GM21529 (cell line): Measurements from ENCODE around the gene TACC2.
"Not testable (repeated sequence)": the region's sequence is repeated elsewhere in the genome, so short reads cannot be mapped to it uniquely, and the experiment has no call there.

Source experiments
- ATAC-seq: cut with Tn5 transposase; IDR thresholded peaks from one replicate; pipeline ENCODE4 v1.9.1; 2021; ENCODE audit not compliant: unreplicated experiment

Gene TACC2

GRCh38 chr10:121983852-121984251 lies 5.1 kb upstream of the TACC2 start:
- ATAC-seq = no peak

- ATAC-seq = no peak
Observed at GRCh38 chr10:121984463-121984862, 4.5 kb upstream of the TACC2 start.

- no peak for ATAC-seq
Observed at GRCh38 chr10:121990015-121990677, 1.2 kb downstream of the TACC2 start.

DNA sequence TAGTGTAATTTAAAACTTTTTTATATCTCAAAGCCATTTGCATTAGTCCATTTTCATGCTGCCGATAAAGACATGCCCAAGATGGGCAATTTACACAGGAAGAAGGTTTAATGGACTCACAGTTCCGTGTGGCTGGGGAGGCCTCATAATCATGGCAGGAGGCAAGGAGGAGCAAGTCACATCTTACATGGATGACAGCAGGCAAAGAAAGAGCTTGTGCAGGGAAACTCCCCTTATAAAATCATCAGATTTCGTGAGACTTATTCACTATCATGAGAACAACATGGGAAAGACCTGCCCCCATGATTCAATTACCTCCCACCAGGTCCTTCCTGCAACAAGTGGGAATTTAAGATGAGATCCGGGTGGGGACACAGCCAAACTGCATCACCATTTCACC lies 2.8 kb downstream of the TACC2 start:
- not testable (repeated sequence) for ATAC-seq

GRCh38 chr10:121994429-121994941 lies 5.5 kb downstream of the TACC2 start:
- no peak for ATAC-seq

GRCh38 chr10:121998462-121998861 lies 9.5 kb downstream of the TACC2 start:
- no peak for ATAC-seq

DNA sequence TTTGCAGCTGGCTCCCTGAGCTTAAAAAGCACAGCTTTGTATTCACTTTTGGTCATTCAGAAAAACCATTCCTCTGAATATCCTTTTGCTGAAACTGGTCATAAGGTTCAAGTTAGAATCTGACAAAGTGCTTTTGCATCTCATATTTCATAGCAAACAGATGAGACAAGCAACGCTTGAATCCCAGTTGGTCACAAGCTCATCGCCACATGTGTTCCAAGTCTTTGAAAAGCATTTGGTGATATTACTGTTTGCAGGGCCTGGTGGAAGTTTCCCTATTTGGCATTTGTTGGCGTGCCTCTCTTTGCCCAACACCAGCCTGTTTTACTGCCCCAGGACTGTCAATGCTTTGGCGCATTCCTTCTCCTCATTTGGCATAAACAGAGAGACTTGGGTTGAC lies 10.3 kb downstream of the TACC2 start:
- ATAC-seq = no peak

DNA sequence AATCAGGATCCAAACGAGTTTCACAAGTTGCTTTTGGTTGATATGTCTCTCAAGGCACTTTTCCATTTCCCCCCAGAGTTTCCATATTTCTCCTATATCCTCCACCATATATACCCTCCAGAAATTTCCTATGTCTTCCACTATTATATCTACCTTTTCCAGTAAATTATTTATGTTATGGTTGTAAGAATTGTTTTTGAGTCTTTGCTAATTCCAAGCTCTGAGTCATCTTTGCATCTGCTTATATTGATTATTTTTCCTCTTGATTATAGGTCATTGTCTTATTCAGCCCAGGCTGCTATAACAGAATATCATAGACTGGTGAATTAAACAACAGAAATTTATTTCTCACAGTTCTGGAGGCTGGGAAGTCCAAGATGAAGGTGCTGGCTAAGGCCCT lies 12.7 kb downstream of the TACC2 start:
- ATAC-seq = no peak

DNA sequence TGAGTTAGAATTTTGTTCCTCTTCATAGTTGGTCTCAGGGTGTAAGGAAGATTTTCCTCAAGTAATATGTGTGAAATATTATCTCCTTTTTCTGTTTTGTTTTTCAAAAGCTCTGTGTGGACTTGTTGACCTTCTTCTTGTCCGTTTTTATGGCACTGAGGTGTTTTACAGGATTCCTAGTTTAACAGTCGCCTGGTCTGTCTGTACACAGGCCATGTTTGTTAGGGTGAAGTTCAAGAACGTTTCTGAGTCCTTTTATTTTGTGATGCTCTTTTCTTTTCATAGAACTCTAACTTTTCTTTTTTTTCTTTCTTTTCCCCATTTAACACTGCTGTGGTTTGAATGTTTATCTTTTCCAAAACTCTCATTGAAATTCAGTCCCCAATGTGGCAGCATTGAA lies 18.5 kb downstream of the TACC2 start:
- no peak for ATAC-seq

DNA sequence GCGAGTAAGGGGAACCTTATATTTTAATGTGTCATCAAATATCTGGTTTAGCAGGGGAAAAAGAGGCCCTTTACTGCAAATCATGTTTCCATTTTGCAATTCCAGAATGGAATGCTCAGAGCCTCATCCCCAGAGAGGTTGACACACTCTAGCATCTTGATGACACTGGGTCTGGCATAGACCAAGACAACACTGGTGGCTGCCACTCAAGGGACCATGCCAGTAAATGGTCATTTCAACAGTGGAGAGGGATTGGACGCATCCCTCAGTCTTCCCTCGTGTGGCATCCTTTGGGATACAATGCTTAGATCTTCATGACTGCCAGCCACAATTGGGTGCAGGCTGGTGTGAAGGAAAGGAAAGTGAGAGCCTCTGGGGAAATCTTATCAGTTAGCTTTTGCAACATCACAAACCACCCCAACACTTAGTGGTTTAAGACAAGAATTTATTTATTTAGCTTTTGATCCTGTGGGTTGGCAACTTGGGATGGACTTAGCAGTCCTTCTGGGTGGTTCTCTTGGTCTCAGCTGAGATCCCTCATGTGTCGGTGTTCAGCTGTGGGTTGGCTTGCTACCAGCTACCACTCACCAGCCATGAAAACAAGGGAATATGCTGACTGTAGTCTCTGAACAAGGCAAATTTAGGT lies 21.6 kb downstream of the TACC2 start:
- ATAC-seq = no peak

DNA sequence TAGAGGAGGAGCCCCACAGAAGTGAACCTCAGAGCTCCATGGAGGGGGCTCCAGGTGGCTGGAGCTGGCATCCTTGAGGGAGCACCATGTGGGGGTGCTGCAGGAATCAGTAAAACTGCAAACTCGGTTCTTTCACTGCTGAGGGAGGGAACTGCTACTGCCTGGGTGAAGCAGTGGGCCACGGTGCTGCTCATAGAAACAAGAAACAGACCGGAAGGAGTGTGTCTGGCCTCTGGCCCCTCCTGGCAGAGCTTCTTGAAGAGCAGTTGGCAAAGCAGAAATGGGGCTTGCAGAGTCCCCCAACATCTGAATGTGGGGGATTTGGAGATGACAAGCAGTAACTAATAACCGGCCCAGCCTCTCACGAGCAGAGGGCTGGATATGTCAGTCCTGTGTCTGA lies 23.8 kb downstream of the TACC2 start:
- ATAC-seq = no peak

DNA sequence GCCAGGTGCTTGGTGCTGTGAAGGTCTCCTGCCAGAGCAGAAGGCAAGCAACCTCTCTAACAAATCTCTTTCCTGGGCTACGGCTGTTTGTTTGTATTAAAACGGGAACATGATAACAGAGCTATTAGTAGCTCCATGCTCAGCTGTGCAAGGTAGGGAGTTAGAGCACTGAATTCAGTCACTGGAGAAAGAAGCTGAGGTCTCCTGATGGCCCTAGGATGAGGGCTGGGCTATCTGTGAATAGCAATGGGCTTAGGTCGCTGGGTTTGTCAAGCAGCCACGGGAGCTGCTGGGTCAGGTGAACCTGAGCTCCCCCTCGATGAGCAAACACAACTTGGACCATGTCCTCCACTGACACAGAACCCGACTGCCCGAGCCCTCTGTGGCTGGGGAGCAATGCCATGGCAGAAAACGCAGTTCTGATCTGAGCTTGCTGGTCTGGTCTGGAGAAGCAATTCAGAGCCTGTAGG lies 24.4 kb downstream of the TACC2 start:
- no peak for ATAC-seq

DNA sequence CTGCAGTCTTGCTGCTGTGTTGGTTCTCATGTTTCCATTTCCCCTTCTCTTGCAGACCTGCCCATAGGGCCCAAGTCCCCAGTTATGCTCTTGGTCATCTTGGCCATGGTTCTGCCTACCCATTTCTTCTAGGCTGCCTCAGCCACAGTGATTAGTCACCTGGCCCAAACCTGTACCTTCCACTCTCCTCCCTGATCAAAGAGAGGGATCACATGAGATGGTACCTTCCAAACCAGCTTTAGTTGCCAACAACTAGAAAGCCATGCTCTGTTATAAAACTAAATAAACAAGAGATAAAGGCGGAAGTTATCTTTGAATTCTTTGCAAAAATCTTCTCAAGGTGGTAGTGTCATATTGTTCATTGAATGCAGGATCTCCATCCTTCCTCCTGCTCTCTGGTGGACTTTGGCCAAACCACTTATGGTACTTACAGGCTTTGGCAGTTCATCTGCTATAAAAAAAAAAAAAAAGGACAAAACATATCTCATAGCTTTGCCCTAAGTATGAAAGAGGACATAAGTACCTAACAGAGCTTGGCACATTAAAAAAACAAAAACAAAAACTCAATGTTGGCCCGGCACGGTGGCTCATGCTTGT lies 25.8 kb downstream of the TACC2 start:
- ATAC-seq = no peak

DNA sequence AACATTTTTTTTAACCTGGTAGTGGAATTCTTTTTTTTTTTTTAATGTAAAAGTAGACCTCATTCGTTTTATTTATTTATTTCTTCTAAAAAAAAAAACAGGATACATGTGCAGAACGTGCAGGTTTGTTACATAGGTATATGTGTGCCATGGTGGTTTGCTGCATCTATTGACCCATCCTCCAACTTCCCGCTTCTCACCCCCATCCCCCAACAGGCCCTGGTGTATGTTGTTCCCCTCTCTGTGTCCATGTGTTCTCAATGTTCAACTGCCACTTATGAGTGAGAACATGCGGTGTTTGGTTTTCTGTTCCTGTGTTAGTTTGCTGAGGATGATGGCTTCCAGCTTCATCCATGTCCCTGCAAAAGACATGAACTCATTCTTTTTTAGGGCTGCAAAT lies 29.0 kb downstream of the TACC2 start:
- not testable (repeated sequence) for ATAC-seq

DNA sequence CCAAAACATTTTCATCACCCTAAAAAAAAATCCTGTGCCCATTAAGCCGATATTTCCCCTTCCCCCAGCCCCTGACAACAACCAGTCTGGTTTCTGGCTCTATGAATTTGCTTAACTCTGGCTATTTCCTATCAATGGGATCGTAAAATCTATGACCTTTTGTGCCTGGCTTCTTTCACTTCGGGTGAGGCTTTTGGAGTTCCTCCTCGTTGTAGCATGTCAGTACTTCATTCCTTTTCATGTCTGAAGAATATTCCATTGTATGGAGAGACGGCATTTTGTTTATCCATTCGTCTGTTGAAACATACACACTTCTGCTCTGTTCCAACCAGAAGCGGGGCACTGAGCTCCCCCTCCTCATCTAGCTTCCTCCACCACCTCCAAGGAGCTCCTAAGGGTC lies 29.5 kb downstream of the TACC2 start:
- no peak for ATAC-seq

- ATAC-seq = no peak
Observed at GRCh38 chr10:122018951-122019413, 30.0 kb downstream of the TACC2 start.

DNA sequence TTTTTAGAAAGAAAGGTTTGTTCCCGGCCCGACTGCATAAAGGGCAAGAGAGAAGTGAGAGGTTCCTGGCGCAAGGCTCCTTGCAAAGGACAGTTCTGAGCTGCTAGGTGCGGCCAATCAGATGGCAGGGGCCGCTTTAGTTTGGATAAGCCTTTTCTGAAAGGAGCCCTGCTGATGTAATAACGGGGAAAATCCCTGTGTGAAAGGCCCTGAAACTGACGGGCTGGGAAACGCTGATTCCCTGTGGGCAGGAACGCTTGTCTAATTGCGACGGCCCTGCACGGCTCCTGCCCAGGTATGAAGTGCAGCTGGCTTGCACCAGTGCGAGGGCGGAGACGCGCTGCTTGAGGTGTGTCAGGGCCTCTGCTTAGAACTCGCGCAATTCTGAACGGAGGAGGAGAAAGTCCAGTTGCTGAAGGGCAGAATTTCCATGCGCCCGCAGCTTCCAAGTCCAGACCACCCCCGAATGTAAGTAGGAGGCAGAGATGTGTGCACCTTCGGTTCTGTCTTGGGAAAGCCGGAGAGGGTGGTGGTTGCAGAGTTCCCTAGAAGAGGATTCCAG lies 30.5 kb downstream of the TACC2 start:
- ATAC-seq = no peak

GRCh38 chr10:122020226-122020625 lies 31.3 kb downstream of the TACC2 start:
- ATAC-seq = no peak

DNA sequence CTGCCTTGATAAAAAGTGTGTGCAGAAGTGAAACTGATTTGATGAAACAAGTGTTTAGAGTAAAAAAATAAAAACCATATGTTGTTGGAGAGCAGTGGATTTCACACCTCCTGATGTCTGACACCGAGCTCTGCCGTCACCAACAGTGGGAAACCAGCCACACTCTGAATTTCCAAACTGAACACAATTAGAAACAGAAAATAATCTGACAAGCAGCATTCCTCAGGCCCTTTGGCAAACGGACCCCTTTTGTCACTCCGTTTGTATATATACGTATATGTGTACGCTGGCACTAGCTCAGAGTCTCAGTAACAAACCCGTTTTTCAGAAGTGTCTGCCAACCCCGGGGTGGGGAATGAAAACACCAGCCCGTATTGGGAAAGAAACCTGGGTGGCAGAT lies 32.4 kb downstream of the TACC2 start:
- ATAC-seq = no peak

DNA sequence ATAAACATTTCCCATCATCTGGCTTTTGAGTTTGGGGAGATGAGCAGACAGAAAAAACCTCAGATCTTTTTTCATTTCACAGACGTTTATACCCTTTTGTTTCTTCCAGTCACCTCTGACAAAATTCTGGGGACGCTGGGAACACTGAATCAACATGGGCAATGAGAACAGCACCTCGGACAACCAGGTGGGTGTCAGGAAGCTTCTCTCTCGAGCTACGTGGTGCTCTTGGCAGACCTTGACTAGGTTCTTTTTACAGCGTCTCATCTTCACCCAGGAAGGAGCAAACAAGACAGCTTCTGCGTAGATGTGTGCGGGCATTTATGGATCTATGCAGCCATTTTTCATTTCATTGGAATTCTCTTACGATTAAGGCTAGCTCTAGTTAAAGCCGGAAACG lies 32.9 kb downstream of the TACC2 start:
- no peak for ATAC-seq

DNA sequence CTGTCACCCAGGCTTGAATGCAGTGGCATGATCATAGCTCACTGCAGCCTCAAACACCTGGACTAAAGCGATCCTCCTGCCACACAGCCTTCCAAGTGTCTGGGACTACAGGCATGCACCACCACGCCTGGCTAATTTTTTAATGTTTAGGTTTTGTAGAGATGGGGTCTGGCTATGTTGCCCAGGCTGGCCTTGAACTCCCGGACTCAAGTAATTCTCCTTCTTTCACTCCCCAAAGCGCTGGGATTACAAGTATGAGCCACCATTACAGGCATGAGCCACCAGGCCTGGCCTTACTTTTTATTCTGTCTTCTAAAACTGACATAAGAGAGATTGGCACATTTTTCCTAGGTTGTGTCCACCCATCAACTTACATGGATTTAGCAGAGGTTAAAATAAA lies 33.3 kb downstream of the TACC2 start:
- no peak for ATAC-seq

DNA sequence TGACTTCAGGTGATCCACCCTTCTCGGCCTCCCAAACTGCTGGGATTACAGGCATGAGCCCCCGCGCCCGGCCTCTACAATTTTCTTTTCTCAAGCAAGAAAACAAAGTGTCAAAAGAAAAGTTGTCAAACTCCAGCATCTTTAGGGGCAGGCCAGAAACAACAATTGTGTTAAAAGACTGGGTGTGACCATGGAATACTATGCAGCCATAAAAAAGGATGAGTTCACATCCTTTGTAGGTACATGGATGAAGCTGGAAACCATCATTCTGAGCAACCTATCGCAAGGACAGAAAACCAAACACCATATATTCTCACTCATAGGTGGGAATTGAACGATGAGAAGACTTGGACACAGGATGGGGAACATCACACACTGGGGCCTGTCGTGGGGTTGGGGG lies 34.3 kb downstream of the TACC2 start:
- ATAC-seq = not testable (repeated sequence)
